ENCODE data around the gene UQCC3.

The UQCC3 gene, protein sequence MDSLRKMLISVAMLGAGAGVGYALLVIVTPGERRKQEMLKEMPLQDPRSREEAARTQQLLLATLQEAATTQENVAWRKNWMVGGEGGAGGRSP

DNA sequence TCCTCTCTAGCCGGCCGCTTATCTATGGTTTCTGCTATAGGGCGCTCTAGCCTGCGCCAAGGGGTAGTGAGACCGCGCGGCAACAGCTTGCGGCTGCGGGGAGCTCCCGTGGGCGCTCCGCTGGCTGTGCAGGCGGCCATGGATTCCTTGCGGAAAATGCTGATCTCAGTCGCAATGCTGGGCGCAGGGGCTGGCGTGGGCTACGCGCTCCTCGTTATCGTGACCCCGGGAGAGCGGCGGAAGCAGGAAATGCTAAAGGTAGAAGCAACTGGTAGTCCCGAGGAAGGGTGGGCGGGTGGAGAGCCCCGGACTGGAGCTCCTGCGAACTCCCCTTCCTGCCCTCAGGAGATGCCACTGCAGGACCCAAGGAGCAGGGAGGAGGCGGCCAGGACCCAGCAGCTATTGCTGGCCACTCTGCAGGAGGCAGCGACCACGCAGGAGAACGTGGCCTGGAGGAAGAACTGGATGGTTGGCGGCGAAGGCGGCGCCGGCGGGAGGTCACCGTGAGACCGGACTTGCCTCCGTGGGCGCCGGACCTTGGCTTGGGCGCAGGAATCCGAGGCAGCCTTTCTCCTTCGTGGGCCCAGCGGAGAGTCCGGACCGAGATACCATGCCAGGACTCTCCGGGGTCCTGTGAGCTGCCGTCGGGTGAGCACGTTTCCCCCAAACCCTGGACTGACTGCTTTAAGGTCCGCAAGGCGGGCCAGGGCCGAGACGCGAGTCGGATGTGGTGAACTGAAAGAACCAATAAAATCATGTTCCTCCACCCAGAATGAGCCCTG, at the start of gene UQCC3, which contains the start of gene LBHD1:
TSS of gene UQCC3 (plus strand) at position 66 of the 782 bp plus-strand sequence. CDS start at position 139, 73 bp downstream.
TSS of gene LBHD1 (minus strand) at position 660 of the 782 bp plus-strand sequence. CDS start 2,236 bp downstream, outside the sequence.
- peak; percentile 95 for DNase-seq (ENCODE audit: low read depth)
- no peak for TF ChIP-seq CTCF (IDR thresholded peaks at IDR 0.05; ENCODE audit: insufficient read depth, low read depth, low read length, missing control alignments)
- H3K4me3 ChIP-seq (ENCODE audit: low read depth, low read length) = peak within 1 kb of the TSS; percentile 64

- TF ChIP-seq CTCF (IDR thresholded peaks at IDR 0.05; ENCODE audit: insufficient read depth, low read depth, low read length, missing control alignments) = no peak
- no peak for DNase-seq (ENCODE audit: low read depth)
- H3K4me3 ChIP-seq (ENCODE audit: low read depth, low read length) = no peak overlapping the region
Observed at GRCh38 chr11:62622476-62623089, 48.9 kb upstream of the UQCC3 start.

- DNase-seq (ENCODE audit: low read depth) = no peak
- H3K4me3 ChIP-seq (ENCODE audit: low read depth, low read length) = no peak overlapping the region
- TF ChIP-seq CTCF (IDR thresholded peaks at IDR 0.05; ENCODE audit: insufficient read depth, low read depth, low read length, missing control alignments) = no peak
Observed at GRCh38 chr11:62627713-62628112, 43.8 kb upstream of the UQCC3 start.

GRCh38 chr11:62632492-62632891, 39.0 kb upstream of the UQCC3 start:
- DNase-seq (ENCODE audit: low read depth) = no peak
- H3K4me3 ChIP-seq (ENCODE audit: low read depth, low read length) = no peak overlapping the region
- TF ChIP-seq CTCF (IDR thresholded peaks at IDR 0.05; ENCODE audit: insufficient read depth, low read depth, low read length, missing control alignments) = no peak

GRCh38 chr11:62644220-62644619, 27.3 kb upstream of the UQCC3 start:
- no peak overlapping the region for H3K4me3 ChIP-seq (ENCODE audit: low read depth, low read length)
- no peak for TF ChIP-seq CTCF (IDR thresholded peaks at IDR 0.05; ENCODE audit: insufficient read depth, low read depth, low read length, missing control alignments)
- DNase-seq (ENCODE audit: low read depth) = no peak

GRCh38 chr11:62645671-62645945, 25.9 kb upstream of the UQCC3 start:
- TF ChIP-seq CTCF (IDR thresholded peaks at IDR 0.05; ENCODE audit: insufficient read depth, low read depth, low read length, missing control alignments) = no peak
- H3K4me3 ChIP-seq (ENCODE audit: low read depth, low read length) = peak overlapping the region; percentile 98
- DNase-seq (ENCODE audit: low read depth) = no peak

Measured in GM12865 (cell line).